Suprapubic skin (tissue), 4 donors: ENCODE data around the gene RPL19. TPM values are rescaled to one million over a fixed set of nuclear protein-coding genes. Genes with fewer than 3 reads are reported as not detected.

Experiments
- DNase-seq, 2 donors: peaks; one replicate each; pipeline ENCODE4 v3.0.0-alpha.2; 2019; ENCODE audit warnings: low spot score in 2 of 2
- H3K27ac ChIP-seq: fragments of 200-600 bp; sonication (generic); one replicate; pipeline ENCODE4 v1.5.1; 2019
- H3K27me3 ChIP-seq: fragments of 200-600 bp; sonication (generic); one replicate; pipeline ENCODE4 v1.5.1; 2019
- H3K36me3 ChIP-seq: fragments of 200-600 bp; sonication (generic); one replicate; pipeline ENCODE4 v1.5.1; 2019
- H3K4me1 ChIP-seq: fragments of 200-600 bp; sonication (generic); one replicate; pipeline ENCODE4 v1.5.1; 2019
- H3K4me3 ChIP-seq: fragments of 200-600 bp; sonication (generic); one replicate; pipeline ENCODE4 v1.5.1; 2019; ENCODE audit warnings: mild to moderate bottlenecking
- H3K9me3 ChIP-seq: fragments of 200-600 bp; sonication (generic); one replicate; pipeline ENCODE4 v1.5.1; 2019
- CTCF ChIP-seq, 2 donors: fragments of 200-600 bp in 1 of 2; fragments of 450-650 bp in 1 of 2; sonication (generic) in 1 of 2; IDR thresholded peaks; one replicate each; pipeline ENCODE4 v1.5.1; 2016 to 2019; ENCODE audit warnings: antibody characterized with exemption in 2 of 2, mild to moderate bottlenecking in 1 of 2, moderate library complexity in 1 of 2
- EP300 ChIP-seq: sonication (generic); formaldehyde crosslinking; IDR thresholded peaks from one replicate; pipeline ENCODE4 v1.6.1; 2017; ENCODE audit warnings: antibody characterized with exemption
- POLR2A ChIP-seq, 2 donors: fragments of 450-650 bp; IDR thresholded peaks; one replicate each; pipeline ENCODE4 v1.6.1; 2017; ENCODE audit warnings: antibody characterized with exemption in 2 of 2, mild to moderate bottlenecking in 2 of 2, moderate library complexity in 2 of 2
- POLR2AphosphoS5 ChIP-seq, 3 donors: sonication (generic); formaldehyde crosslinking; IDR thresholded peaks; one replicate each; pipeline ENCODE4 v1.6.1; 2017; ENCODE audit warnings: antibody characterized with exemption in 3 of 3
- WGBS: methylation state at CpG from one replicate; pipeline ENCODE4 v1.1.5; 2018; 5-methylcytosine and 5-hydroxymethylcytosine counted together
- total RNA-seq, 4 donors: library from RNA; depleted of rRNA; stranded (reverse); fragments of >200 nt; gene quantifications; one replicate each; pipeline ENCODE4 v1.1.0, GENCODE V29; 2016

The RPL19 gene
- total RNA-seq, 4 donors from 2014 or later = 2,327 to 3,514 (median 3,192) TPM

GRCh38 chr17:39199820-39200069 is 338 bp upstream of the RPL19 start:
- no peak for TF ChIP-seq EP300
- no peak for TF ChIP-seq POLR2A (IDR thresholded peaks at IDR 0.05)
- no peak for TF ChIP-seq CTCF (IDR thresholded peaks at IDR 0.05)
- no peak for TF ChIP-seq POLR2AphosphoS5 (IDR thresholded peaks at IDR 0.05)
- Histone ChIP-seq H3K9me3 (no peaks in the 10 kb centered on the region), H3K36me3 (peaks cover 32% of the 10 kb centered on the region), H3K4me3 (peak overlapping the region; percentile 81), H3K4me1 (peaks cover 65% of the 10 kb centered on the region), H3K27ac (peak overlapping the region; percentile 99), H3K27me3 (no peaks in the 10 kb centered on the region)
- 0% methylated on average over 10 of the region's 10 CpGs for WGBS
- peak; percentile 96 for DNase-seq

- 33% methylated on average over 11 of the region's 11 CpGs for WGBS
- H3K4me3 ChIP-seq = peak overlapping the region; percentile 81
- no peaks in the 10 kb centered on the region for H3K27me3 ChIP-seq
- H3K36me3 ChIP-seq = peaks cover 38% of the 10 kb centered on the region
- H3K27ac ChIP-seq = peak overlapping the region; percentile 99
- no peaks in the 10 kb centered on the region for H3K9me3 ChIP-seq
- DNase-seq = no peak
- TF ChIP-seq POLR2A (IDR thresholded peaks at IDR 0.05) (no peak), POLR2AphosphoS5 (IDR thresholded peaks at IDR 0.05) (no peak), CTCF (IDR thresholded peaks at IDR 0.05) (no peak), EP300 (no peak)
- peaks cover 53% of the 10 kb centered on the region for H3K4me1 ChIP-seq
These were observed 951 bp downstream of the RPL19 start for GRCh38 chr17:39200957-39201510.

GRCh38 chr17:39204245-39204644 is 4.2 kb downstream of the RPL19 start:
- WGBS = 78% methylated on average over 8 of the region's 8 CpGs
- Histone ChIP-seq H3K36me3 (peaks cover 38% of the 10 kb centered on the region), H3K9me3 (no peaks in the 10 kb centered on the region), H3K27ac (no peak overlapping the region), H3K4me3 (no peak overlapping the region), H3K4me1 (peaks cover 44% of the 10 kb centered on the region), H3K27me3 (no peaks in the 10 kb centered on the region)
- TF ChIP-seq CTCF (IDR thresholded peaks at IDR 0.05) (no peak), EP300 (no peak), POLR2AphosphoS5 (IDR thresholded peaks at IDR 0.05) (no peak), POLR2A (IDR thresholded peaks at IDR 0.05) (no peak)
- DNase-seq = no peak

GRCh38 chr17:39205112-39205526 is 5.0 kb downstream of the RPL19 start:
- no peak for TF ChIP-seq POLR2AphosphoS5 (IDR thresholded peaks at IDR 0.05)
- no peak for TF ChIP-seq CTCF (IDR thresholded peaks at IDR 0.05)
- TF ChIP-seq EP300 = no peak
- TF ChIP-seq POLR2A (IDR thresholded peaks at IDR 0.05) = no peak
- no peak overlapping the region for H3K4me3 ChIP-seq
- peaks cover 38% of the 10 kb centered on the region for H3K36me3 ChIP-seq
- H3K27ac ChIP-seq = no peak overlapping the region
- no peaks in the 10 kb centered on the region for H3K9me3 ChIP-seq
- no peak for DNase-seq
- H3K4me1 ChIP-seq = peaks cover 49% of the 10 kb centered on the region
- no peaks in the 10 kb centered on the region for H3K27me3 ChIP-seq
- WGBS = 81% methylated on average over 3 of the region's 3 CpGs

- Histone ChIP-seq H3K4me1 (peaks cover 58% of the 10 kb centered on the region), H3K9me3 (no peaks in the 10 kb centered on the region), H3K36me3 (peaks cover 22% of the 10 kb centered on the region), H3K4me3 (no peak overlapping the region), H3K27ac (peak overlapping the region; percentile 66), H3K27me3 (no peaks in the 10 kb centered on the region)
- no peak for TF ChIP-seq POLR2AphosphoS5 (IDR thresholded peaks at IDR 0.05)
- TF ChIP-seq EP300 = no peak
- no peak for TF ChIP-seq CTCF (IDR thresholded peaks at IDR 0.05)
- no peak for TF ChIP-seq POLR2A (IDR thresholded peaks at IDR 0.05)
- 52% methylated on average over 3 of the region's 7 CpGs for WGBS
- no peak for DNase-seq
These were observed 8.1 kb downstream of the RPL19 start for GRCh38 chr17:39208136-39208535.
